Measurements from ENCODE around the gene LPO.

LPO gene

DNA sequence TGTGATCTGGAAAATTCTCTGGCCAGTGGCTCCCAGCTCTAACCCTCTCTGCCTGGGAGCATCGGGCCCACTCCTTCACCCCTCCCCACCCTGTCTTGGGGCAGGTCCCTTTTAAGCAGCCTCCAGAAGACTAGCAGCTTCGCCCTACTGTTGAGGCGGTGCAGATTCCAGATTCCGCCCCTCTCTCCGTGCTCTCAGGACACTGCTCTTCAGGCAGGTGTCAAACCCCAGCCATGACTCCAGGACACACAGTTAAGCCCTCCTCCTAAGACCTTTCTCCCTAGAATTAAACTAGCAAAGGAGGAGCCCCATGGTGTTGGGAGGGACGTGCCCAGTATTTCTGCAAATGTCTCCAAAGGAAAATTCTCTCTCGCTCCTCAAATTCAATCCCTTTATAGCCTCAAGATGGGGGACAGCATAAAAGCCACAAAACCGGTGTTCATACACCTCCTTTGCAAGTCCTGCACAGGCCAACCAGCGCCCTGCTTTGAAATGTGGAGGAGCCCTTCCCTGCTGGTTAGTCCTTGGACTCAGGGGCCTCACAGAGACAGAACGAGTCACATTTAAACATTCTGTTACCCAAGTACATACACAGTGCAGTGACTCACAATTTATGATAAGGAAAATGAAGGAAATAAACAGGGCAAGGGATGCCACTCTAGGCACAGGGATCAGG, 7.2 kb downstream of the LPO start:
- Histone ChIP-seq H3K27me3 (ENCODE audit: insufficient read depth, low read length) (peaks cover 69% of the 10 kb centered on the region), H3K27ac (ENCODE audit: low read depth, low read length) (no peak overlapping the region), H3K4me3 (ENCODE audit: low read length) (no peak overlapping the region), H3K4me1 (ENCODE audit: insufficient read depth, low read length) (no peaks in the 10 kb centered on the region; the same call in 1 of the 2 replicates), H3K36me3 (ENCODE audit: insufficient read depth, low read length) (no peaks in the 10 kb centered on the region), H3K9me3 (ENCODE audit: insufficient read depth, low read depth, low read length) (no peaks in the 10 kb centered on the region), H3K9ac (ENCODE audit: low read depth, low read length) (no peak overlapping the region)
- 80% methylated on average over 10 of the region's 10 CpGs for WGBS

DNA sequence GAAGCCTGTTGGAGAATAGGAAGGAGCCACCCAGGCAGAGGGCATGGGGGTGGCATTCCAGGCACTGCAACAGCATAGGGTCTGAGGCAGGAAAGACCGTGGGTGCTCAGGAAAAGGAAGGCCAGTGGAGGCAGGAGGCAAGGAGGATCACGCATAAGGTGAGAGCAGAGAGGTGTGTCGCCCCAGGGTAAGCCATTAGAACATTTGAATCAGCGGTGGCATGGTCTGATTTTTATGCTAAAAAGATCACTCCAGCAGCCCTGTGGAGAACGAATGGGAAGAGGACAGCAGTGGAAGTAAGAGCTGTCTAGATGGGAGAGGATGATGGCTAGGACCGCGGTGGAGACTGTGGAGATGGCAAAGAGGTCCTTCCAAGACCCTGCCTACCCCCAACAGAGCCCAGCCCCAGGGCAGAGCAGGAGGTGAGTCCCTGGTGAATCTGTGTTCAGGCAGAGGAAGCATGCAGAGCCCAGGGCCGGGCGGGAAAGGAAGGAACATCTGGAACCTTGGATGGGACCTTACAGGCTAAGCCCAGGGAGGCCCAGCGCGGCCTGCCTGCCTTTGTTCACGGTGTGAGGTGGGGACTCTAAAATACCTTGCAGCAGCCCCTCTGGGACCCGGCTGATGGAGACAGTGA, 7.8 kb downstream of the LPO start:
- H3K27me3 ChIP-seq (ENCODE audit: insufficient read depth, low read length) = peaks cover 76% of the 10 kb centered on the region
- no peak overlapping the region for H3K9ac ChIP-seq (ENCODE audit: low read depth, low read length)
- no peaks in the 10 kb centered on the region; the same call in 1 of the 2 replicates for H3K4me1 ChIP-seq (ENCODE audit: insufficient read depth, low read length)
- no peaks in the 10 kb centered on the region for H3K36me3 ChIP-seq (ENCODE audit: insufficient read depth, low read length)
- no peaks in the 10 kb centered on the region for H3K9me3 ChIP-seq (ENCODE audit: insufficient read depth, low read depth, low read length)
- no peak overlapping the region for H3K4me3 ChIP-seq (ENCODE audit: low read length)
- WGBS = 81% methylated on average over 13 of the region's 13 CpGs
- H3K27ac ChIP-seq (ENCODE audit: low read depth, low read length) = no peak overlapping the region

DNA sequence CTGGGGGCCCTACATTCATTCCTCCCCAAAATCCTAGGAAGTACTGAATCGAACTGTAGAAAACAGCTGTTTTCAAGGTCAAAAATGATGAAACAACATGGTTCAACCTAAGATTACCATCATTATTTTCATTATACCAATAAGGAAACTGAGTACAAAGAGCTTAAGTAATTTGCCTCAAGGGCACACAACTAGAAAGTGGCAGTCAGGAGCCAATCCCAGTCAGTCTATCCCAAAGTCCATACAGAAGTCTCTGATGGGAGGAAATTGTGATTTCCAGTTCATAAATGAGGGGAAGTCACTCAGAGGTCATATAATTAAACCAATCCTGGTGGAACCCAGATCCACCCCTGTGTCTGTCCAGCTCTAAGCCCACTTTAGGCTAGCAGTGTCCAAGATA, 8.4 kb downstream of the LPO start:
- H3K27ac ChIP-seq (ENCODE audit: low read depth, low read length) = no peak overlapping the region
- H3K27me3 ChIP-seq (ENCODE audit: insufficient read depth, low read length) = peaks cover 82% of the 10 kb centered on the region
- H3K36me3 ChIP-seq (ENCODE audit: insufficient read depth, low read length) = no peaks in the 10 kb centered on the region
- H3K4me1 ChIP-seq (ENCODE audit: insufficient read depth, low read length) = no peaks in the 10 kb centered on the region; the same call in 1 of the 2 replicates
- no peak overlapping the region for H3K9ac ChIP-seq (ENCODE audit: low read depth, low read length)
- WGBS = 89% methylated on average over 1 of the region's 1 CpG
- no peak overlapping the region for H3K4me3 ChIP-seq (ENCODE audit: low read length)
- H3K9me3 ChIP-seq (ENCODE audit: insufficient read depth, low read depth, low read length) = no peaks in the 10 kb centered on the region

DNA sequence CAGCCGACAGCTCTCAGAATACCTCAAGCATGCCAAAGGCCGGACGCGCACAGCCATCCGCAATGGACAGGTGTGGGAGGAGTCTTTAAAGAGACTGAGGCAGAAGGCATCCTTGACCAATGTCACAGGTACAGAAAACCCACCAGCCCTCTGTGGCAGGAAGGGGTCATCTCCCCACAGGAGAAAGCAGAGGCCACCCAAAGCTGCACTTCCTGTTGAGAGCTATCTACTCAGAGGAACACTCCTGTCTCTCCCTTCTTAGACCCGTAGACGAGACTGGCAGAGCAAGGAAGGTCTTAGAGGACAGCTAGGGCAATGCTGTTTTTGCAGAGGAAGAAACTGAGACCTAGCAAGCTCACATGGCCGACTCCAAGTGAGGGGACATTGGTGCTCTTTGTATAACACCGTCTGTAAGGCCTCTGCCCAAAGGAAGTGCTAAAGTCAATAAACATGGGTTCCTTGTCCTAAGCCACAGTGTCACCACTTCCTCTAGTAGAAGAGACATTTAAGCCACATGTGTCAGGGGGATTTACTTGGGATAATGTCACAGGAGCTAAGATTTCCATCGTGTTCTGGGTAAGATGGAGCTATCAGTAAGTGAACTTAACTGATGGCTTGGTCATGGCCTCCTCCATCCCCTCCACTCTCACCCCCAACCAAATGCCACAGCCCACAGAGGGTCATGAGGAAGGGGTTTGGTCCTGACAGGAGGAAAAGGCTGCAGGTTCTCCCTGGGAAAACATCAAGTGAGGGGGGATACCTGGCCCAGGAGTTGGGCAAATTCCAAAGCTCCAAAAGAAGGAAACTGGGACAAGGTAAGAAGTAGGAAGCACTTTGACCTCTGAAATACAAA, 9.4 kb downstream of the LPO start:
- Histone ChIP-seq H3K4me3 (ENCODE audit: low read length) (no peak overlapping the region), H3K9me3 (ENCODE audit: insufficient read depth, low read depth, low read length) (no peaks in the 10 kb centered on the region), H3K27me3 (ENCODE audit: insufficient read depth, low read length) (peaks cover 82% of the 10 kb centered on the region), H3K36me3 (ENCODE audit: insufficient read depth, low read length) (no peaks in the 10 kb centered on the region), H3K9ac (ENCODE audit: low read depth, low read length) (no peak overlapping the region), H3K27ac (ENCODE audit: low read depth, low read length) (no peak overlapping the region), H3K4me1 (ENCODE audit: insufficient read depth, low read length) (no peaks in the 10 kb centered on the region; the same call in 1 of the 2 replicates)
- WGBS = 93% methylated on average over 9 of the region's 10 CpGs

DNA sequence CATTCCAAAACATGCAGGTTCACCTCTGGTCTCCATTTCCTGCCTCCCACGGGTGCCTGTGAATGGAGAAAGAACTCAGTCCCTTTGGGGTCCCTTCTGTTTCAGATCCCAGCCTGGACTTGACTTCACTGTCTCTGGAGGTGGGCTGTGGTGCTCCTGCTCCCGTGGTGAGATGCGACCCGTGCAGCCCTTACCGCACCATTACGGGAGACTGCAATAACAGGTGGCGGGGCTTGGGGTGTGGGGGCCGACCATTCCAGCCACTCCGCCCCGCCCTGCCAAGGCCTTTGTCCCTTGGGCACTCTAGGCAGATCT, 10.5 kb downstream of the LPO start:
- Histone ChIP-seq H3K36me3 (ENCODE audit: insufficient read depth, low read length) (no peaks in the 10 kb centered on the region), H3K27ac (ENCODE audit: low read depth, low read length) (no peak overlapping the region), H3K4me3 (ENCODE audit: low read length) (peak overlapping the region; percentile 53), H3K9me3 (ENCODE audit: insufficient read depth, low read depth, low read length) (no peaks in the 10 kb centered on the region), H3K9ac (ENCODE audit: low read depth, low read length) (peak overlapping the region; percentile 69), H3K27me3 (ENCODE audit: insufficient read depth, low read length) (peaks cover 92% of the 10 kb centered on the region), H3K4me1 (ENCODE audit: insufficient read depth, low read length) (no peaks in the 10 kb centered on the region; the same call in 1 of the 2 replicates)
- WGBS = 26% methylated on average over 10 of the region's 10 CpGs

DNA sequence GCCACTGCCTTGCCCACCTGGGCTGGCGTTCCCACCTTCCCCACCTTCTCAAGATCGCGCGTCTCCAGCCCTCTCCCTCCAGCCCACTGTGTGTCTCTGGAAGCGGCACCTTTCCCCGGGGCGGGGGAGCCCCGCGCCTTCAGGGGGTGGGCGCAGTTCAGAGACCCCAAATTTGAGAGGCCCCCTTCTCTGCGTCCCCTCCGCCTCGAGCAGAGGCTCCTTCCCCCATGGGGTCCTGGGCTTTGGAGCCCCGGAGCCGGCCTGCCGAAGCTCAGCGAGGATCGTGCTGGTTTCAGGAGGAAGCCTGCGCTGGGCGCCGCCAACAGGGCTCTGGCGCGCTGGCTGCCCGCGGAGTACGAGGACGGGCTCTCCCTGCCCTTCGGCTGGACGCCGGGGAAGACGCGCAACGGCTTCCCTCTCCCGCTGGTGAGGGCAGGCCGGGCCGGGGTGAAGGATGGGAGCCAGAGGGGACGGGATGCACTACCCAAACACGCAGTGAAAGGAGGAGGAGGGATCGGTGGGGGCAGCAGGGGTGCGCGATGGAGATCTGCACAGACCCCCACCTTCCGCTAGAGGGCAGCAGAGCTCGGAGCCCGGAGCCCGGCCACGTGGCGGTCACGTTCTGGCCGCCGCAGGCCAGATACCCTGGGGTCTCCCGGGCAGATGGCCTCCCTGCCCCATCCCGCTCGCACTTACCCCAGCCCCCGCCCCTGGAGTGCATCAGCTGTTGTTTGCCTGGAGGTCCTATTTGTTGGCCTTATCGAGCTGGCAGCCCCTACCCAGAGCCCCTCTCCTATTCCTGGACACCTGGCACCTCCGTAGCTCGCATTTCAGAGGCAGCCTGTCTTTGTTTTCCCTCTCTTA, 11.1 kb downstream of the LPO start:
- 12% methylated on average over 57 of the region's 57 CpGs for WGBS
- Histone ChIP-seq H3K4me3 (ENCODE audit: low read length) (peak overlapping the region; percentile 53), H3K9me3 (ENCODE audit: insufficient read depth, low read depth, low read length) (no peaks in the 10 kb centered on the region), H3K27me3 (ENCODE audit: insufficient read depth, low read length) (peaks cover 97% of the 10 kb centered on the region), H3K4me1 (ENCODE audit: insufficient read depth, low read length) (no peaks in the 10 kb centered on the region; the same call in 1 of the 2 replicates), H3K27ac (ENCODE audit: low read depth, low read length) (no peak overlapping the region), H3K36me3 (ENCODE audit: insufficient read depth, low read length) (no peaks in the 10 kb centered on the region), H3K9ac (ENCODE audit: low read depth, low read length) (peak overlapping the region; percentile 69)

DNA sequence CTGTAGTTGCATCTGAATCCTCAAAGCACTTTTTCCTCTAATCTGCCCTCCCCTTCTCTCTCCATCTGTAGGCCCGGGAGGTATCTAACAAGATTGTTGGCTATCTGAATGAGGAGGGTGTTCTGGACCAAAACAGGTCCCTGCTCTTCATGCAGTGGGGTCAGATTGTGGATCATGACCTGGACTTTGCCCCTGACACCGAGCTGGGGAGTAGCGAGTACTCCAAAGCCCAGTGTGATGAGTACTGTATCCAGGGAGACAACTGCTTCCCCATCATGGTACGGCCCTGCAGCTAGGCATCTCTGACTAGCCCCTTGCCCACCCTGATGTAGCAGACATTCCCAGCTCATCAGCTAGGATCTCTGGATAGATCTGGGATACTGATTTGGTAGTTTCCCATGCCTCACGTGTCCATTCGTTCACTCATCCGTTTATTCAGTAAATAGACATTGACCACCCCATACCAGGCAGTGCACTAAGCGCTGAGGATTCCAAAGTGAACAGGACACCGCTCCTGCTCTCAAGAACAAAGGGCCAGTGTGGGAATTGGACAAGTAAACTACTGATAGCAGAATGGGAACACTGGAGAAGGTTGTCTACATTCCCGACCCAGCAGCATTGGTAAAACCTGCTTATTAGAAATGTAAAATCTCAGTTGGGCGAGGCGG, 12.1 kb downstream of the LPO start:
- Histone ChIP-seq H3K4me1 (ENCODE audit: insufficient read depth, low read length) (no peaks in the 10 kb centered on the region; the same call in 1 of the 2 replicates), H3K4me3 (ENCODE audit: low read length) (no peak overlapping the region), H3K27me3 (ENCODE audit: insufficient read depth, low read length) (peaks cover 87% of the 10 kb centered on the region), H3K9me3 (ENCODE audit: insufficient read depth, low read depth, low read length) (no peaks in the 10 kb centered on the region), H3K36me3 (ENCODE audit: insufficient read depth, low read length) (no peaks in the 10 kb centered on the region), H3K9ac (ENCODE audit: low read depth, low read length) (no peak overlapping the region), H3K27ac (ENCODE audit: low read depth, low read length) (no peak overlapping the region)
- WGBS = 94% methylated on average over 12 of the region's 12 CpGs

DNA sequence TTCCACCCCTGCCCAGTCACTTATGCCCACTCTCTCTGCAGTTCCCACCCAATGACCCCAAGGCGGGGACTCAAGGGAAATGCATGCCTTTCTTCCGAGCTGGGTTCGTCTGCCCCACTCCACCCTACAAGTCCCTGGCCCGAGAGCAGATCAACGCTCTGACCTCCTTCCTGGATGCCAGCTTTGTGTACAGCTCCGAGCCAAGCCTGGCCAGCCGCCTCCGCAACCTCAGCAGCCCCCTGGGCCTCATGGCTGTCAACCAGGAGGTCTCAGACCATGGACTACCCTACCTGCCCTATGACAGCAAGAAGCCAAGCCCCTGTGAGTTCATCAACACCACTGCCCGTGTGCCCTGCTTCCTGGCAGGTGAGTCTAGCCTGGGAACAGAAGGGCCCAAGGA, 13.8 kb downstream of the LPO start:
- Histone ChIP-seq H3K27ac (ENCODE audit: low read depth, low read length) (no peak overlapping the region), H3K27me3 (ENCODE audit: insufficient read depth, low read length) (peaks cover 72% of the 10 kb centered on the region), H3K4me3 (ENCODE audit: low read length) (no peak overlapping the region), H3K9ac (ENCODE audit: low read depth, low read length) (no peak overlapping the region), H3K36me3 (ENCODE audit: insufficient read depth, low read length) (no peaks in the 10 kb centered on the region), H3K4me1 (ENCODE audit: insufficient read depth, low read length) (no peaks in the 10 kb centered on the region; the same call in 1 of the 2 replicates), H3K9me3 (ENCODE audit: insufficient read depth, low read depth, low read length) (no peaks in the 10 kb centered on the region)
- 75% methylated on average over 9 of the region's 9 CpGs for WGBS

DNA sequence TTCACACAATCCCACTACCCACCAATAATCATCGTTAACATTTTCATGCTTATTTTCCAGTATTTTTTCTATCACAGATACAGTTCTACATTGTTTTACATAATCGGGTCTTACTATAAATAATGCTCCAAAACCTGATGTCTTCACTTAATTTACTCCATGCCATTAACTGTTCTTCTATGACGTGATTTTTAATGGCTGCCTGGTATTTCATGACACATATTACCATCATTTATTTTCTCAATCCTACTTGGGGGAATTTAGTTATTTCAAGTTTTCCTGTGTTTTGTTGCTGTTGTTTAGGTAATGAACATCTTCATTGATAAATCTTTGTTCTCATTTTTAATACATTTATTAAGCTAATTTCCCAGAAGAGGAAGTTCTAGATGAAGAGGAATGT, 14.7 kb downstream of the LPO start:
- Histone ChIP-seq H3K4me3 (ENCODE audit: low read length) (no peak overlapping the region), H3K36me3 (ENCODE audit: insufficient read depth, low read length) (no peaks in the 10 kb centered on the region), H3K27ac (ENCODE audit: low read depth, low read length) (no peak overlapping the region), H3K9me3 (ENCODE audit: insufficient read depth, low read depth, low read length) (no peaks in the 10 kb centered on the region), H3K4me1 (ENCODE audit: insufficient read depth, low read length) (no peaks in the 10 kb centered on the region; the same call in 1 of the 2 replicates), H3K9ac (ENCODE audit: low read depth, low read length) (no peak overlapping the region), H3K27me3 (ENCODE audit: insufficient read depth, low read length) (peaks cover 70% of the 10 kb centered on the region)
- 96% methylated on average over 3 of the region's 3 CpGs for WGBS

DNA sequence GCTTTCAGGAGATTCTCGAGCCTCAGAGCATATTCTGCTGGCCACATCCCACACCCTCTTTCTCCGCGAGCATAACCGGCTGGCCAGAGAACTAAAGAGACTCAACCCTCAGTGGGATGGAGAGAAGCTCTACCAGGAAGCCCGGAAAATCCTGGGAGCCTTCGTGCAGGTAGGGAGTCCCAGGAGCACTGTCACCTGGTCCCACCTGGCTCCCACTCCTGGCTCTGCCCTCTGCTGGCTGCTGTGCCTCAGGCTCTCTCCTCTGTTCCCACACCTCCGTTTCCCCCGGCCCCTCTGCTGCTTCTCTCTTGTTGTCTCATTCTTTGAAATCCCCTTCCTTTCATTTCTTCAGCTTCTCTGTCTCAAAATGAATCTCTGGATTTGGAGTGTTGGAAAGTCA, 16.4 kb downstream of the LPO start:
- Histone ChIP-seq H3K9ac (ENCODE audit: low read depth, low read length) (no peak overlapping the region), H3K9me3 (ENCODE audit: insufficient read depth, low read depth, low read length) (no peaks in the 10 kb centered on the region), H3K27ac (ENCODE audit: low read depth, low read length) (no peak overlapping the region), H3K27me3 (ENCODE audit: insufficient read depth, low read length) (peaks cover 69% of the 10 kb centered on the region), H3K4me3 (ENCODE audit: low read length) (no peak overlapping the region), H3K36me3 (ENCODE audit: insufficient read depth, low read length) (no peaks in the 10 kb centered on the region), H3K4me1 (ENCODE audit: insufficient read depth, low read length) (no peaks in the 10 kb centered on the region)
- WGBS = 38% methylated on average over 8 of the region's 8 CpGs

Data from HUES64 (cell line).